ENCODE results near the gene GREB1L.
"Not testable (repeated sequence)": the region's sequence is repeated elsewhere in the genome, so short reads cannot be mapped to it uniquely, and the experiment has no call there.

GREB1L gene

GRCh38 chr18:21335927-21336488 is 94.0 kb downstream of the GREB1L start:
- Mint-ChIP-seq H3K27me3 (ENCODE audit: low read depth) (no peaks in the 10 kb centered on the region), H3K4me1 (ENCODE audit: low read depth) (no peaks in the 10 kb centered on the region), H3K36me3 (ENCODE audit: low read depth) (no peaks in the 10 kb centered on the region), H3K27ac (no peak overlapping the region), H3K4me3 (no peak overlapping the region), H3K9me3 (no peaks in the 10 kb centered on the region)
- DNase-seq (ENCODE audit: low spot score): no peak

- Mint-ChIP-seq H3K4me1 (ENCODE audit: low read depth) (no peaks in the 10 kb centered on the region), H3K27ac (no peak overlapping the region), H3K9me3 (no peaks in the 10 kb centered on the region), H3K36me3 (ENCODE audit: low read depth) (no peaks in the 10 kb centered on the region), H3K4me3 (no peak overlapping the region), H3K27me3 (ENCODE audit: low read depth) (no peaks in the 10 kb centered on the region)
- DNase-seq (ENCODE audit: low spot score): no peak
These were observed 94.8 kb downstream of the GREB1L start for GRCh38 chr18:21336846-21337245.

- Mint-ChIP-seq H3K27me3 (ENCODE audit: low read depth) (peaks cover 2% of the 10 kb centered on the region), H3K36me3 (ENCODE audit: low read depth) (no peaks in the 10 kb centered on the region), H3K4me1 (ENCODE audit: low read depth) (no peaks in the 10 kb centered on the region), H3K4me3 (no peak overlapping the region), H3K9me3 (no peaks in the 10 kb centered on the region), H3K27ac (no peak overlapping the region)
- DNase-seq (ENCODE audit: low spot score): no peak
These were observed 99.1 kb downstream of the GREB1L start for GRCh38 chr18:21341141-21341540.

- Mint-ChIP-seq H3K4me3 (no peak overlapping the region), H3K27me3 (ENCODE audit: low read depth) (peaks cover 2% of the 10 kb centered on the region), H3K9me3 (no peaks in the 10 kb centered on the region), H3K27ac (no peak overlapping the region), H3K36me3 (ENCODE audit: low read depth) (no peaks in the 10 kb centered on the region), H3K4me1 (ENCODE audit: low read depth) (no peaks in the 10 kb centered on the region)
- DNase-seq (ENCODE audit: low spot score): no peak
These were observed 100.3 kb downstream of the GREB1L start for GRCh38 chr18:21342372-21342771.

GRCh38 chr18:21344860-21345259 is 102.8 kb downstream of the GREB1L start:
- no peaks in the 10 kb centered on the region for H3K4me1 Mint-ChIP-seq (ENCODE audit: low read depth)
- no peaks in the 10 kb centered on the region for H3K36me3 Mint-ChIP-seq (ENCODE audit: low read depth)
- no peak overlapping the region for H3K27ac Mint-ChIP-seq
- no peak for DNase-seq (ENCODE audit: low spot score)
- no peak overlapping the region for H3K4me3 Mint-ChIP-seq
- H3K27me3 Mint-ChIP-seq (ENCODE audit: low read depth): peaks cover 2% of the 10 kb centered on the region
- H3K9me3 Mint-ChIP-seq: no peaks in the 10 kb centered on the region

GRCh38 chr18:21345840-21346239 is 103.8 kb downstream of the GREB1L start:
- Mint-ChIP-seq H3K4me3 (no peak overlapping the region), H3K27ac (no peak overlapping the region), H3K9me3 (no peaks in the 10 kb centered on the region), H3K36me3 (ENCODE audit: low read depth) (no peaks in the 10 kb centered on the region), H3K4me1 (ENCODE audit: low read depth) (no peaks in the 10 kb centered on the region), H3K27me3 (ENCODE audit: low read depth) (peaks cover 2% of the 10 kb centered on the region)
- no peak for DNase-seq (ENCODE audit: low spot score)

GRCh38 chr18:21359746-21360145 is 117.7 kb downstream of the GREB1L start:
- Mint-ChIP-seq H3K4me1 (ENCODE audit: low read depth) (no peaks in the 10 kb centered on the region), H3K36me3 (ENCODE audit: low read depth) (no peaks in the 10 kb centered on the region), H3K9me3 (no peaks in the 10 kb centered on the region), H3K27ac (no peak overlapping the region), H3K27me3 (ENCODE audit: low read depth) (no peaks in the 10 kb centered on the region), H3K4me3 (no peak overlapping the region)
- DNase-seq (ENCODE audit: low spot score): no peak

GRCh38 chr18:21361307-21361880 is 119.4 kb downstream of the GREB1L start:
- Mint-ChIP-seq H3K4me3 (no peak overlapping the region), H3K4me1 (ENCODE audit: low read depth) (no peaks in the 10 kb centered on the region)

GRCh38 chr18:21362831-21363230 is 120.8 kb downstream of the GREB1L start:
- Mint-ChIP-seq H3K4me1 (ENCODE audit: low read depth) (no peaks in the 10 kb centered on the region), H3K36me3 (ENCODE audit: low read depth) (no peaks in the 10 kb centered on the region), H3K27ac (no peak overlapping the region), H3K27me3 (ENCODE audit: low read depth) (no peaks in the 10 kb centered on the region), H3K4me3 (no peak overlapping the region), H3K9me3 (no peaks in the 10 kb centered on the region)
- no peak for DNase-seq (ENCODE audit: low spot score)

More at GRCh38 chr18:21361307-21361880, 119.4 kb downstream of the GREB1L start:
- no peak overlapping the region for H3K27ac Mint-ChIP-seq
- H3K9me3 Mint-ChIP-seq: no peaks in the 10 kb centered on the region
- H3K36me3 Mint-ChIP-seq (ENCODE audit: low read depth): no peaks in the 10 kb centered on the region
- H3K27me3 Mint-ChIP-seq (ENCODE audit: low read depth): no peaks in the 10 kb centered on the region
- no peak for DNase-seq (ENCODE audit: low spot score)

- Mint-ChIP-seq H3K9me3 (no peaks in the 10 kb centered on the region), H3K4me3 (no peak overlapping the region), H3K27me3 (ENCODE audit: low read depth) (peaks cover 2% of the 10 kb centered on the region), H3K36me3 (ENCODE audit: low read depth) (no peaks in the 10 kb centered on the region), H3K27ac (no peak overlapping the region), H3K4me1 (ENCODE audit: low read depth) (no peaks in the 10 kb centered on the region)
- DNase-seq (ENCODE audit: low spot score): no peak
These were observed 121.3 kb downstream of the GREB1L start for GRCh38 chr18:21363348-21363747.

- Mint-ChIP-seq H3K4me1 (ENCODE audit: low read depth) (no peaks in the 10 kb centered on the region), H3K27me3 (ENCODE audit: low read depth) (peaks cover 2% of the 10 kb centered on the region), H3K4me3 (no peak overlapping the region), H3K27ac (no peak overlapping the region), H3K36me3 (ENCODE audit: low read depth) (no peaks in the 10 kb centered on the region), H3K9me3 (no peaks in the 10 kb centered on the region)
- DNase-seq (ENCODE audit: low spot score): no peak
These were observed 122.4 kb downstream of the GREB1L start for GRCh38 chr18:21364471-21364870.

GRCh38 chr18:21366896-21367295 is 124.9 kb downstream of the GREB1L start:
- H3K27me3 Mint-ChIP-seq (ENCODE audit: low read depth): peaks cover 2% of the 10 kb centered on the region
- DNase-seq (ENCODE audit: low spot score): no peak
- H3K4me3 Mint-ChIP-seq: no peak overlapping the region
- H3K9me3 Mint-ChIP-seq: no peaks in the 10 kb centered on the region
- no peak overlapping the region for H3K27ac Mint-ChIP-seq
- H3K36me3 Mint-ChIP-seq (ENCODE audit: low read depth): no peaks in the 10 kb centered on the region
- H3K4me1 Mint-ChIP-seq (ENCODE audit: low read depth): no peaks in the 10 kb centered on the region

- no peaks in the 10 kb centered on the region for H3K36me3 Mint-ChIP-seq (ENCODE audit: low read depth)
- DNase-seq (ENCODE audit: low spot score): no peak
- no peaks in the 10 kb centered on the region for H3K4me1 Mint-ChIP-seq (ENCODE audit: low read depth)
- H3K4me3 Mint-ChIP-seq: no peak overlapping the region
- peaks cover 2% of the 10 kb centered on the region for H3K27me3 Mint-ChIP-seq (ENCODE audit: low read depth)
- no peak overlapping the region for H3K27ac Mint-ChIP-seq
- no peaks in the 10 kb centered on the region for H3K9me3 Mint-ChIP-seq
These were observed 127.1 kb downstream of the GREB1L start for GRCh38 chr18:21369146-21369545.

GRCh38 chr18:21369597-21369996 is 127.6 kb downstream of the GREB1L start:
- H3K9me3 Mint-ChIP-seq; H3K4me1 Mint-ChIP-seq (ENCODE audit: low read depth); H3K36me3 Mint-ChIP-seq (ENCODE audit: low read depth); H3K27ac Mint-ChIP-seq; H3K27me3 Mint-ChIP-seq (ENCODE audit: low read depth); DNase-seq (ENCODE audit: low spot score); H3K4me3 Mint-ChIP-seq: not testable (repeated sequence)

GRCh38 chr18:21383031-21383430 is 141.0 kb downstream of the GREB1L start:
- Mint-ChIP-seq H3K27ac (no peak overlapping the region), H3K4me3 (no peak overlapping the region), H3K27me3 (ENCODE audit: low read depth) (no peaks in the 10 kb centered on the region), H3K36me3 (ENCODE audit: low read depth) (no peaks in the 10 kb centered on the region), H3K9me3 (no peaks in the 10 kb centered on the region), H3K4me1 (ENCODE audit: low read depth) (no peaks in the 10 kb centered on the region)
- DNase-seq (ENCODE audit: low spot score): no peak
